Measurements from ENCODE around the gene SLC25A38. TPM values are rescaled to one million over a fixed set of nuclear protein-coding genes. Genes with fewer than 3 reads are reported as not detected.

The SLC25A38 gene
- total RNA-seq, 1 experiment from 2014 or later = 37.7 TPM

DNA sequence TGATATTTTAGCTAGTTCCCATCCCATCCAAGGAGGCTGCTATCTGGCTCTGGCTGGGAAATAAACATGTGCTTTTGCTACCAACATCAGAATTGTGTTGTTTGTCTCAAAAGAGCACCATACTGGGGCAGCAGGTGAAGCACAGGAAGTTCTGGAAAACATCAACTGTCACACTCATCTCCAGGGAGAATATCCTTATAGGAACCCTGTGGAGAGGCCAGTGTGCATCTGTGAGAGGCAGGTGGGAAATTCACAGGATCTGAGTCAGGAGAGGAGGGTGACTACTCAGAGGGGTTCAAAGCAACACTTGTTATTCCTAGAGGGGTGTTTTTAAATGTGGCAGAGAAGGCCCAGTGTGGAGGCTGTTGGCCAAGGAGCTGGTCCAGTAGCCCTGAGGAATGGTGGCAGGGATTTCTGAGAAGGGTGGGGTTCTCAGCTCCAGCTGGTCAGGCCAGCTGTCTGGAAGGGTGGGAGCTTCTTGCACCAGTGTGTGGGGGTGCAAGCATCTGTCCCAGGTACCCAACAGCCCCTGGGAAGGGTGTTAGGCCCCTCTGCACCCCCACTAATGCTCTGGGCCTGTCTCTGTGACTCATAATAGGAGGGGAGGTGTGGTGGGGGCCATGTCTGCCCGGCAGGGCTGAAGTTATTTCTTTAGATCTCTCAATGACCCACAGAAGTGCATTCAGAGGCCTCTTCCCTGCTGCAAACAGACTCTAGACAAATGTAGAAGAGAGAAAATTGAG, 52.0 kb downstream of the SLC25A38 start:
- H3K27me3 Mint-ChIP-seq (ENCODE audit: insufficient read depth, unreplicated experiment) = peaks cover 5% of the 10 kb centered on the region
- H3K36me3 Mint-ChIP-seq (ENCODE audit: insufficient read depth, unreplicated experiment) = no peaks in the 10 kb centered on the region
- POLR2A ChIA-PET = no interaction called here
- DNase-seq = no peak
- TF ChIP-seq, protein P1, sequence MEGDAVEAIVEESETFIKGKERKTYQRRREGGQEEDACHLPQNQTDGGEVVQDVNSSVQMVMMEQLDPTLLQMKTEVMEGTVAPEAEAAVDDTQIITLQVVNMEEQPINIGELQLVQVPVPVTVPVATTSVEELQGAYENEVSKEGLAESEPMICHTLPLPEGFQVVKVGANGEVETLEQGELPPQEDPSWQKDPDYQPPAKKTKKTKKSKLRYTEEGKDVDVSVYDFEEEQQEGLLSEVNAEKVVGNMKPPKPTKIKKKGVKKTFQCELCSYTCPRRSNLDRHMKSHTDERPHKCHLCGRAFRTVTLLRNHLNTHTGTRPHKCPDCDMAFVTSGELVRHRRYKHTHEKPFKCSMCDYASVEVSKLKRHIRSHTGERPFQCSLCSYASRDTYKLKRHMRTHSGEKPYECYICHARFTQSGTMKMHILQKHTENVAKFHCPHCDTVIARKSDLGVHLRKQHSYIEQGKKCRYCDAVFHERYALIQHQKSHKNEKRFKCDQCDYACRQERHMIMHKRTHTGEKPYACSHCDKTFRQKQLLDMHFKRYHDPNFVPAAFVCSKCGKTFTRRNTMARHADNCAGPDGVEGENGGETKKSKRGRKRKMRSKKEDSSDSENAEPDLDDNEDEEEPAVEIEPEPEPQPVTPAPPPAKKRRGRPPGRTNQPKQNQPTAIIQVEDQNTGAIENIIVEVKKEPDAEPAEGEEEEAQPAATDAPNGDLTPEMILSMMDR (IDR thresholded peaks at IDR 0.05; ENCODE audit: insufficient read depth in 1 of 2, low read depth in 1 of 2, low read length in 1 of 2, severe bottlenecking in 1 of 2, unreplicated experiment in 1 of 2) = no peak
- intact Hi-C loops (cut with micrococcal nuclease; ENCODE audit: unreplicated experiment) = no loop called here
- H3K27ac Mint-ChIP-seq (ENCODE audit: unreplicated experiment) = no peak overlapping the region
- Histone ChIP-seq H3K4me1 (no peaks in the 10 kb centered on the region), H3K27me3 (replicated peaks; ENCODE audit: control insufficient read depth, insufficient read depth, low read length) (no peaks in the 10 kb centered on the region), H3K36me3 (ENCODE audit: control insufficient read depth, insufficient read depth, low read length) (no peaks in the 10 kb centered on the region), H3K4me3 (ENCODE audit: low read depth, low read length) (no peak overlapping the region), H3K9me3 (no peaks in the 10 kb centered on the region)
- CTCF ChIA-PET = no interaction called here
- BruUV-seq (replicated peaks) = no TSS peak
- no peak overlapping the region for H3K4me3 Mint-ChIP-seq (ENCODE audit: unreplicated experiment)
- H3K9me3 Mint-ChIP-seq (ENCODE audit: unreplicated experiment) = no peaks in the 10 kb centered on the region
- no peaks in the 10 kb centered on the region for H3K4me1 Mint-ChIP-seq (ENCODE audit: low read depth, unreplicated experiment)

- Histone ChIP-seq H3K4me1 (no peaks in the 10 kb centered on the region), H3K9me3 (no peaks in the 10 kb centered on the region), H3K27me3 (replicated peaks; ENCODE audit: control insufficient read depth, insufficient read depth, low read length) (no peaks in the 10 kb centered on the region), H3K36me3 (ENCODE audit: control insufficient read depth, insufficient read depth, low read length) (no peaks in the 10 kb centered on the region), H3K4me3 (ENCODE audit: low read depth, low read length) (no peak overlapping the region)
- Mint-ChIP-seq H3K36me3 (ENCODE audit: insufficient read depth, unreplicated experiment) (no peaks in the 10 kb centered on the region), H3K4me1 (ENCODE audit: low read depth, unreplicated experiment) (no peaks in the 10 kb centered on the region), H3K27ac (ENCODE audit: unreplicated experiment) (no peak overlapping the region), H3K9me3 (ENCODE audit: unreplicated experiment) (no peaks in the 10 kb centered on the region), H3K4me3 (ENCODE audit: unreplicated experiment) (no peak overlapping the region), H3K27me3 (ENCODE audit: insufficient read depth, unreplicated experiment) (no peaks in the 10 kb centered on the region)
- no peak for DNase-seq
- POLR2A ChIA-PET = no interaction called here
- no TSS peak for BruUV-seq (replicated peaks)
- CTCF ChIA-PET = no interaction called here
- TF ChIP-seq, protein P1 (IDR thresholded peaks at IDR 0.05; ENCODE audit: insufficient read depth in 1 of 2, low read depth in 1 of 2, low read length in 1 of 2, severe bottlenecking in 1 of 2, unreplicated experiment in 1 of 2) = no peak
- intact Hi-C loops (cut with micrococcal nuclease; ENCODE audit: unreplicated experiment) = no loop called here
These were observed 55.7 kb downstream of the SLC25A38 start for GRCh38 chr3:39438880-39439279.

GRCh38 chr3:39440316-39440715, 57.1 kb downstream of the SLC25A38 start:
- Mint-ChIP-seq H3K4me1 (ENCODE audit: low read depth, unreplicated experiment) (no peaks in the 10 kb centered on the region), H3K27ac (ENCODE audit: unreplicated experiment) (no peak overlapping the region), H3K27me3 (ENCODE audit: insufficient read depth, unreplicated experiment) (no peaks in the 10 kb centered on the region), H3K9me3 (ENCODE audit: unreplicated experiment) (no peaks in the 10 kb centered on the region), H3K4me3 (ENCODE audit: unreplicated experiment) (no peak overlapping the region), H3K36me3 (ENCODE audit: insufficient read depth, unreplicated experiment) (no peaks in the 10 kb centered on the region)
- Histone ChIP-seq H3K9me3 (no peaks in the 10 kb centered on the region), H3K4me3 (ENCODE audit: low read depth, low read length) (no peak overlapping the region), H3K27me3 (replicated peaks; ENCODE audit: control insufficient read depth, insufficient read depth, low read length) (no peaks in the 10 kb centered on the region), H3K36me3 (ENCODE audit: control insufficient read depth, insufficient read depth, low read length) (no peaks in the 10 kb centered on the region), H3K4me1 (no peaks in the 10 kb centered on the region)
- ChIA-PET POLR2A (no interaction called here), CTCF (no interaction called here)
- no TSS peak for BruUV-seq (replicated peaks)
- TF ChIP-seq, protein P1 (IDR thresholded peaks at IDR 0.05; ENCODE audit: insufficient read depth in 1 of 2, low read depth in 1 of 2, low read length in 1 of 2, severe bottlenecking in 1 of 2, unreplicated experiment in 1 of 2) = no peak
- intact Hi-C loops (cut with micrococcal nuclease; ENCODE audit: unreplicated experiment) = no loop called here
- no peak for DNase-seq
